Astrocyte of the spinal cord (primary cell): ENCODE results near the gene AGAP9.
"Not testable (repeated sequence)": the region's sequence is repeated elsewhere in the genome, so short reads cannot be mapped to it uniquely, and the experiment has no call there.

Source experiments
- DNase-seq: peaks from one replicate; pipeline ENCODE4 v3.0.0; 2011; ENCODE audit warnings: low read depth, low spot score
- H3K4me3 ChIP-seq: 2 replicates; pipeline ENCODE4 v1.5.1; 2011; ENCODE audit warnings: low read depth, mild to moderate bottlenecking, low read length, moderate library complexity
- CTCF ChIP-seq: IDR thresholded peaks from 2 replicates; pipeline ENCODE4 v1.5.1; 2012; ENCODE audit warnings: low read depth, mild to moderate bottlenecking, low read length, inconsistent platforms
- in situ Hi-C: cut with HindIII; loops from 2 replicates; pipeline ENCODE4 v1.10.0; 2017; ENCODE audit warnings: low sequenced_read_pairs

The AGAP9 gene

GRCh38 chr10:47473516-47473915 lies 49.9 kb downstream of the AGAP9 start:
- DNase-seq, in situ Hi-C loops, H3K4me3 ChIP-seq: not testable (repeated sequence)

- H3K4me3 ChIP-seq, DNase-seq, in situ Hi-C loops: not testable (repeated sequence)
Measured at GRCh38 chr10:47472647-47473046, 50.8 kb downstream of the AGAP9 start.

GRCh38 chr10:47472072-47472471 lies 51.4 kb downstream of the AGAP9 start:
- DNase-seq, H3K4me3 ChIP-seq, in situ Hi-C loops: not testable (repeated sequence)

GRCh38 chr10:47468731-47469528 lies 54.5 kb downstream of the AGAP9 start:
- H3K4me3 ChIP-seq, in situ Hi-C loops, DNase-seq: not testable (repeated sequence)

- in situ Hi-C loops, DNase-seq, H3K4me3 ChIP-seq: not testable (repeated sequence)
Measured at GRCh38 chr10:47467957-47468356, 55.5 kb downstream of the AGAP9 start.

GRCh38 chr10:47467458-47467857 lies 56.0 kb downstream of the AGAP9 start:
- in situ Hi-C loops, DNase-seq, H3K4me3 ChIP-seq: not testable (repeated sequence)

GRCh38 chr10:47465216-47465917 lies 58.1 kb downstream of the AGAP9 start:
- H3K4me3 ChIP-seq, DNase-seq, in situ Hi-C loops: not testable (repeated sequence)

GRCh38 chr10:47462577-47463358 lies 60.7 kb downstream of the AGAP9 start:
- DNase-seq, H3K4me3 ChIP-seq, in situ Hi-C loops: not testable (repeated sequence)

GRCh38 chr10:47461261-47461687 lies 62.2 kb downstream of the AGAP9 start:
- H3K4me3 ChIP-seq, in situ Hi-C loops: not testable (repeated sequence)
- peak; percentile 82 for DNase-seq
- TF ChIP-seq CTCF: peak; percentile 40

GRCh38 chr10:47458466-47459154 lies 64.8 kb downstream of the AGAP9 start:
- DNase-seq: peak; percentile 82
- in situ Hi-C loops: no loop called here

More at GRCh38 chr10:47458466-47459154, 64.8 kb downstream of the AGAP9 start:
- no peak overlapping the region for H3K4me3 ChIP-seq
- no peak for TF ChIP-seq CTCF
